Measurements from ENCODE around the gene NOCT.

- TF ChIP-seq CTCF (IDR thresholded peaks at IDR 0.05) (no peak), E2F1 (CRISPR knock-in tag; IDR thresholded peaks at IDR 0.05) (no peak), FOXK1 (CRISPR knock-in tag; IDR thresholded peaks at IDR 0.05) (no peak), CREM (CRISPR knock-in tag; IDR thresholded peaks at IDR 0.05) (no peak), CBFB (CRISPR knock-in tag; IDR thresholded peaks at IDR 0.05; ENCODE audit: low read depth) (no peak), NFYB (CRISPR knock-in tag; conservative IDR thresholded peaks at IDR 0.05; ENCODE audit: low read depth) (no peak)
Observed at GRCh38 chr4:139025841-139026240, 10.3 kb downstream of the NOCT start.
